CD4-positive, alpha-beta T cell treated with Interleukin-15 for 1 hour (primary cell): ENCODE measurements around the gene PRR15L.
"Not testable (repeated sequence)": the region's sequence is repeated elsewhere in the genome, so short reads cannot be mapped to it uniquely, and the experiment has no call there.

Experiments
- DNase-seq: peaks from one replicate; pipeline ENCODE4 v3.0.0-alpha.2; 2020

The PRR15L gene

GRCh38 chr17:47929218-47930000 is 28.3 kb downstream of the PRR15L start:
- DNase-seq, result no peak

GRCh38 chr17:47928415-47928814 is 29.3 kb downstream of the PRR15L start:
- no peak for DNase-seq

GRCh38 chr17:47927821-47928400 is 29.8 kb downstream of the PRR15L start:
- no peak for DNase-seq

GRCh38 chr17:47925678-47925988 is 32.0 kb downstream of the PRR15L start:
- no peak for DNase-seq

GRCh38 chr17:47924785-47925677 is 32.7 kb downstream of the PRR15L start:
- DNase-seq, result no peak

- DNase-seq, result not testable (repeated sequence)
These were observed 37.8 kb downstream of the PRR15L start for GRCh38 chr17:47919889-47920288.

GRCh38 chr17:47918991-47919390 is 38.7 kb downstream of the PRR15L start:
- DNase-seq, result no peak

- no peak for DNase-seq
These were observed 39.7 kb downstream of the PRR15L start for GRCh38 chr17:47918006-47918405.

- DNase-seq, result no peak
These were observed 40.1 kb downstream of the PRR15L start for GRCh38 chr17:47917581-47917980.

- no peak for DNase-seq
These were observed 41.0 kb downstream of the PRR15L start for GRCh38 chr17:47916489-47917208.

GRCh38 chr17:47915776-47916398 is 41.8 kb downstream of the PRR15L start:
- DNase-seq, result no peak

GRCh38 chr17:47914306-47914948 is 43.3 kb downstream of the PRR15L start:
- DNase-seq, result no peak

GRCh38 chr17:47913050-47913449 is 44.6 kb downstream of the PRR15L start:
- no peak for DNase-seq

- no peak for DNase-seq
These were observed 49.6 kb downstream of the PRR15L start for GRCh38 chr17:47907932-47908562.

GRCh38 chr17:47906443-47906842 is 51.2 kb downstream of the PRR15L start:
- no peak for DNase-seq

GRCh38 chr17:47905221-47905733 is 52.4 kb downstream of the PRR15L start:
- DNase-seq, result no peak

GRCh38 chr17:47902039-47902744 is 55.5 kb downstream of the PRR15L start:
- no peak for DNase-seq
